WERI-Rb-1 (cell line): ENCODE results near the gene MUC6.

Experiments
- DNase-seq: peaks from one replicate; pipeline ENCODE4 v3.0.0-alpha.2; 2020
- H3K27ac ChIP-seq: fragments of 250-450 bp; sonication (Bioruptor Pico); 2 replicates; pipeline ENCODE4 v1.5.1; 2020; ENCODE audit warnings: mild to moderate bottlenecking, moderate library complexity
- H3K27me3 ChIP-seq: fragments of 250-450 bp; sonication (Bioruptor Pico); 2 replicates; pipeline ENCODE4 v1.5.1; 2021; ENCODE audit warnings: mild to moderate bottlenecking, low read depth, moderate library complexity; ENCODE audit not compliant: insufficient read depth, severe bottlenecking
- H3K36me3 ChIP-seq: fragments of 250-450 bp; sonication (Bioruptor Pico); 2 replicates; pipeline ENCODE4 v1.5.1; 2020; ENCODE audit warnings: mild to moderate bottlenecking, moderate library complexity
- H3K4me3 ChIP-seq: 2 replicates; pipeline ENCODE4 v1.5.1; 2011; ENCODE audit warnings: low read depth, mild to moderate bottlenecking, control low read depth, low read length
- H3K9me3 ChIP-seq: fragments of 250-450 bp; sonication (Bioruptor Pico); 2 replicates; pipeline ENCODE4 v1.5.1; 2021; ENCODE audit warnings: mild to moderate bottlenecking, moderate library complexity; ENCODE audit not compliant: severe bottlenecking
- CTCF ChIP-seq: IDR thresholded peaks from 2 replicates; pipeline ENCODE4 v1.5.1; 2011; ENCODE audit warnings: low read depth, mild to moderate bottlenecking, control low read depth, inconsistent platforms, low read length

The MUC6 gene

GRCh38 chr11:1060410-1060809 lies 23.9 kb upstream of the MUC6 start:
- no peaks in the 10 kb centered on the region for H3K27me3 ChIP-seq
- DNase-seq = no peak
- no peak overlapping the region for H3K27ac ChIP-seq
- H3K9me3 ChIP-seq = peaks cover 3% of the 10 kb centered on the region
- H3K36me3 ChIP-seq = no peaks in the 10 kb centered on the region
- H3K4me3 ChIP-seq = no peak overlapping the region
- TF ChIP-seq CTCF = no peak

- H3K4me3 ChIP-seq = no peak overlapping the region
- H3K9me3 ChIP-seq = peaks cover 3% of the 10 kb centered on the region
- H3K27me3 ChIP-seq = no peaks in the 10 kb centered on the region
- no peak for TF ChIP-seq CTCF
- H3K36me3 ChIP-seq = no peaks in the 10 kb centered on the region
- DNase-seq = no peak
- H3K27ac ChIP-seq = no peak overlapping the region
Measured at GRCh38 chr11:1059759-1060158, 23.2 kb upstream of the MUC6 start.

GRCh38 chr11:1057806-1058205 lies 21.3 kb upstream of the MUC6 start:
- Histone ChIP-seq H3K27me3 (no peaks in the 10 kb centered on the region), H3K36me3 (no peaks in the 10 kb centered on the region), H3K4me3 (no peak overlapping the region), H3K9me3 (peaks cover 3% of the 10 kb centered on the region), H3K27ac (no peak overlapping the region)
- no peak for DNase-seq
- no peak for TF ChIP-seq CTCF

GRCh38 chr11:1055990-1056771 lies 19.7 kb upstream of the MUC6 start:
- TF ChIP-seq CTCF = no peak
- Histone ChIP-seq H3K9me3 (no peaks in the 10 kb centered on the region), H3K4me3 (no peak overlapping the region), H3K36me3 (no peaks in the 10 kb centered on the region), H3K27me3 (no peaks in the 10 kb centered on the region), H3K27ac (no peak overlapping the region)
- DNase-seq = peak; percentile 5

GRCh38 chr11:1055109-1055703 lies 18.7 kb upstream of the MUC6 start:
- H3K9me3 ChIP-seq = no peaks in the 10 kb centered on the region
- DNase-seq = peak; percentile 4
- H3K27ac ChIP-seq = no peak overlapping the region
- H3K27me3 ChIP-seq = no peaks in the 10 kb centered on the region
- H3K4me3 ChIP-seq = no peak overlapping the region
- no peak for TF ChIP-seq CTCF
- H3K36me3 ChIP-seq = no peaks in the 10 kb centered on the region
